Measurements from ENCODE around the gene PCDHGA12.

Gene PCDHGA12

DNA sequence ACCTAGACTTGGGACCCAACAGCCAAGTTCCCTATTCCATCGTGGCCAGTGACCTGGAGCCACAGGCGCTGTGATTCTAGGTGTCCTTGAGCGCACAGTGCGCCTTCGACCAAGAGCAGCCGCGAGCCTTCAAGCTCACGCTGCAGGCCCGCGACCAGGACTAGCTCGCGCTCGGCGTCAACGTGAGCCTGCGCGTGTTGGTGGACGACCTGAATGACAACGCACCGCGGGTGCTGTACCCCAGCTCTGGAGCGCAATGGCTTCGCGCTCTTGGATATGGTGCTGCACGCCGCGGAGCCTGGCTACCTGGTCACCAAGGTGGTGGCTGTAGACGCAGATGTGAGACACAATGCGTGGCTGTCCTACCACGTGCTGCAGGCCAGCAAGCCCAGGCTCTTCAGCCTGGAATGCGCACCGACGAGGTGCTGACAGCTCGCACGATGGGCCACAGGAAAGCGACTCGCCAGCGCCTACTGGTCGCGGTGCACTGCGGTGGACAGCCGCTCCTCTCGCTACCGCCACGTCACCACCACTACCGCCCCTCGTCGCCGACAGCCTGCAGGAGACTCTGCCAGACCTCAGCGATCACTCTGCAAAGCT, 11.4 kb downstream of the PCDHGA12 start:
- no peak for DNase-seq

DNA sequence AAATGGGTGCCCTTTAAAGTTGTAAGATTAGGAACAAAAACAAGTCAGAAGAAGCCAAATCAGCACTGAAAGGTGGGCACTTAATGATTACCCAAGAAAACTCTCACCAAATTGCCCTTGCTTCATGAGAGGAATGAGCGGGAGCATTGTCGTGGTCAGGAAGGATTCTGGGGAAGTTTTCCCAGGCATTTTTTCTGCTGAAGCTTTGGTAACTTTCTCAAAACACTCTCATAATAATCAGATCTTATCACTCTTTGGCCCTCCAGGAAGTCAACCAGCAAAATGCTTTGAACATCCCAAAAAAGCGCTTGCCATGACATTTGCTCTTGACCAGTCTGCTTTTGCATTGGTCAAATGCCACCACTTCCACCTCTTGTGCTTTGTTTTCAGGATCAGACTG, 35.0 kb downstream of the PCDHGA12 start:
- no peak for DNase-seq

DNA sequence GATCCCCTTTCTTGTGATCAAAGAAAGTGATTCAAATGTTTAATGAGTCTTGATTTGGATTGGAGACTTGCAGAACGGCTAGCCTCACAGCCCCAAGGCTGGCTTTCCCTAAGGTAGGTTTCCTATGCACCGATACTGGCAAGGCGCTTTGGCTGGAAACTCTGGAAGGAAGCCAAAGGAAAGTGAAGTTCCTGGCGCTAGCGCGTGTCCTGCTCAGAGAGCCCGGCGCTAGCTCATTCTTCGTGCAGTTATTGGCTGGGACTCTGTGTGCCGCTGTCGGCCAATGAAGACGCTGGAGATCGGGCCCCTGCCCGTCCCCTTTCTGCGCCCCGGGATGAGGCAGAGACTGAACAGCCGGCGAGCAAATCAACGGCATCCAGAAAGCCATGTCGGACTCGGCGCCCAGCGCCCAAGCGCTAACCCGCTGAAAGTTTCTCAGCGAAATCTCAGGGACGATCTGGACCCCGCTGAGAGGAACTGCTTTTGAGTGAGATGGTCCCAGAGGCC, 45.4 kb downstream of the PCDHGA12 start, which contains the start of gene PCDHGC3:
Gene PCDHGC3 (plus strand): TSS at position 342 of the 507 bp plus-strand sequence. CDS start 151 bp downstream, at position 493.
- peak; percentile 42 for DNase-seq

DNA sequence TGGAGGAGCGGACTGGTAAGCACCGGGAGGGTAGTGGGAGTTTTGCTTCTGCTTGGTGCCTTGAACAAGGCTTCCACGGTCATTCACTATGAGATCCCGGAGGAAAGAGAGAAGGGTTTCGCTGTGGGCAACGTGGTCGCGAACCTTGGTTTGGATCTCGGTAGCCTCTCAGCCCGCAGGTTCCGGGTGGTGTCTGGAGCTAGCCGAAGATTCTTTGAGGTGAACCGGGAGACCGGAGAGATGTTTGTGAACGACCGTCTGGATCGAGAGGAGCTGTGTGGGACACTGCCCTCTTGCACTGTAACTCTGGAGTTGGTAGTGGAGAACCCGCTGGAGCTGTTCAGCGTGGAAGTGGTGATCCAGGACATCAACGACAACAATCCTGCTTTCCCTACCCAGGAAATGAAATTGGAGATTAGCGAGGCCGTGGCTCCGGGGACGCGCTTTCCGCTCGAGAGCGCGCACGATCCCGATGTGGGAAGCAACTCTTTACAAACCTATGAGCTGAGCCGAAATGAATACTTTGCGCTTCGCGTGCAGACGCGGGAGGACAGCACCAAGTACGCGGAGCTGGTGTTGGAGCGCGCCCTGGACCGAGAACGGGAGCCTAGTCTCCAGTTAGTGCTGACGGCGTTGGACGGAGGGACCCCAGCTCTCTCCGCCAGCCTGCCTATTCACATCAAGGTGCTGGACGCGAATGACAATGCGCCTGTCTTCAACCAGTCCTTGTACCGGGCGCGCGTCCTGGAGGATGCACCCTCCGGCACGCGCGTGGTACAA, 46.0 kb downstream of the PCDHGA12 start:
- DNase-seq: no peak

DNA sequence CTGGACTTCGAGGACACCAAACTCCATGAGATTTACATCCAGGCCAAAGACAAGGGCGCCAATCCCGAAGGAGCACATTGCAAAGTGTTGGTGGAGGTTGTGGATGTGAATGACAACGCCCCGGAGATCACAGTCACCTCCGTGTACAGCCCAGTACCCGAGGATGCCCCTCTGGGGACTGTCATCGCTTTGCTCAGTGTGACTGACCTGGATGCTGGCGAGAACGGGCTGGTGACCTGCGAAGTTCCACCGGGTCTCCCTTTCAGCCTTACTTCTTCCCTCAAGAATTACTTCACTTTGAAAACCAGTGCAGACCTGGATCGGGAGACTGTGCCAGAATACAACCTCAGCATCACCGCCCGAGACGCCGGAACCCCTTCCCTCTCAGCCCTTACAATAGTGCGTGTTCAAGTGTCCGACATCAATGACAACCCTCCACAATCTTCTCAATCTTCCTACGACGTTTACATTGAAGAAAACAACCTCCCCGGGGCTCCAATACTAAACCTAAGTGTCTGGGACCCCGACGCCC, 46.8 kb downstream of the PCDHGA12 start:
- no peak for DNase-seq

DNA sequence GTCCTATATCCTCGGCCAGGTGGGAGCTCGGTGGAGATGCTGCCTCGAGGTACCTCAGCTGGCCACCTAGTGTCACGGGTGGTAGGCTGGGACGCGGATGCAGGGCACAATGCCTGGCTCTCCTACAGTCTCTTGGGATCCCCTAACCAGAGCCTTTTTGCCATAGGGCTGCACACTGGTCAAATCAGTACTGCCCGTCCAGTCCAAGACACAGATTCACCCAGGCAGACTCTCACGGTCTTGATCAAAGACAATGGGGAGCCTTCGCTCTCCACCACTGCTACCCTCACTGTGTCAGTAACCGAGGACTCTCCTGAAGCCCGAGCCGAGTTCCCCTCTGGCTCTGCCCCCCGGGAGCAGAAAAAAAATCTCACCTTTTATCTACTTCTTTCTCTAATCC, 47.5 kb downstream of the PCDHGA12 start:
- DNase-seq: no peak

DNA sequence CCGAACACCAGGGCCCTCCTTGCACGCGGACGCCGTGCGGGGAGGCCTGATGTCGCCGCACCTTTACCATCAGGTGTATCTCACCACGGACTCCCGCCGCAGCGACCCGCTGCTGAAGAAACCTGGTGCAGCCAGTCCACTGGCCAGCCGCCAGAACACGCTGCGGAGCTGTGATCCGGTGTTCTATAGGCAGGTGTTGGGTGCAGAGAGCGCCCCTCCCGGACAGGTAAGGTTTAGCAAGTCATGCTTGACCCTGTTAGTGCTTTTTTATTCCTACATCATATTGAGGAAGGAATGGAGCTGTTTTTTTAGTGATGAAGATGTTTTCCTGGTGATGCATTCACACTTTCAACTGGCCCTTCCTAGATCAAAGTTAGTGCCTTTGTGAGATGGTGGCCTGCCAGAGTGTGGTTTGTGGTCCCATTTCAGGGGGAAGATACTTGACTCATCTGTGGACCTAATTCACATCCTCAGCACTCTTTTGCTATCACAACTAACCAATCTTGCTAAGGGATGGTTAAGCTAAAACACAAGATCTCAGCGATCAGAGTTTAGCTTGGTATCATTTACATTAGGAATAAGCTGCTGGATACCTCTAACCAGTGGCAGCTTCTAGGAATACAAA, 48.1 kb downstream of the PCDHGA12 start:
- peak; percentile 14 for DNase-seq

DNA sequence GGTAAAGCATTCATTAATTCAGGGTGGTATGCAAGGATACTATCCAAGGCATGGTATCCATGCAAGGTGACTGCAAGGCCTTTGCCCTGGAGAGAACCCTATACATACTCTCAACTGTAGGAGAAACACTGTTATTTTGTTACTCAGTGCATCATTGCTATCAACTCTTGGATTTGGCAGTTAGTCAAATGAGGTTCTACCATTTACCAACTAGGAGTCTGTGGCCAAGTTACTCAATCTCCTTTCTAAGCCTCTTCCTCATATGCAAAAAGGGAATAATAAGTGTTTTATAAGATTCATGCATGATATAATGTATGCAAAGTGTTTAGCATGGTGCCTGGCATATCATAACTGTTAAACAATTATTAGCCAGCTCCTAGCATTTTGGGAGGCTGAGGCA, 49.5 kb downstream of the PCDHGA12 start:
- no peak for DNase-seq
